Adrenal gland (tissue), 12 donors: ENCODE results near the gene TAF4. TPM values are rescaled to one million over a fixed set of nuclear protein-coding genes. Genes with fewer than 3 reads are reported as not detected.
"Not testable (repeated sequence)": the region's sequence is repeated elsewhere in the genome, so short reads cannot be mapped to it uniquely, and the experiment has no call there.

Experiments used
- DNase-seq, 7 donors: peaks; one replicate each; pipeline ENCODE4 v3.0.0-alpha.2; 2019 to 2020
- H3K27ac ChIP-seq, 5 donors: fragments of 200-600 bp; sonication (generic) in 4 of 5; 1 replicate in 3 of 5; 2 replicates in 2 of 5; pipeline versions ENCODE4 v1.5.1 to v1.8.0; 2016 to 2020; ENCODE audit warnings: mild to moderate bottlenecking in 1 of 5
- H3K27me3 ChIP-seq: fragments of 200-600 bp; 2 replicates; pipeline ENCODE4 v1.8.0; 2021
- H3K36me3 ChIP-seq, 2 donors: fragments of 200-600 bp; replicated peaks in 1 of 2; 1 replicate in 1 of 2; 2 replicates in 1 of 2; pipeline versions ENCODE4 v1.5.1 to v1.8.0; 2018 to 2022
- H3K4me1 ChIP-seq, 2 donors: fragments of 200-600 bp; replicated peaks in 1 of 2; 1 replicate in 1 of 2; 2 replicates in 1 of 2; pipeline versions ENCODE4 v1.5.1 to v1.8.0; 2018 to 2021
- H3K4me3 ChIP-seq, 4 donors: fragments of 200-600 bp; sonication (generic) in 3 of 4; one replicate each; pipeline ENCODE4 v1.5.1; 2016 to 2018
- H3K9me3 ChIP-seq, 3 donors: fragments of 200-600 bp; sonication (generic) in 1 of 3; replicated peaks in 1 of 3; 1 replicate in 2 of 3; 2 replicates in 1 of 3; pipeline versions ENCODE4 v1.5.1 to v1.8.0; 2016 to 2021
- CTCF ChIP-seq, 6 experiments: fragments of 450-650 bp in 4 of 6; fragments of 200-600 bp in 2 of 6; sonication (generic) in 1 of 6; IDR thresholded peaks; 1 replicate in 5 of 6; 2 replicates in 1 of 6; pipeline versions ENCODE4 v1.5.1 to v1.8.0; 2016 to 2021; ENCODE audit warnings: antibody characterized with exemption in 6 of 6, mild to moderate bottlenecking in 2 of 6, moderate library complexity in 1 of 6
- POLR2A ChIP-seq, 2 donors: fragments of 450-650 bp; IDR thresholded peaks; one replicate each; pipeline ENCODE4 v1.6.1; 2017; ENCODE audit warnings: antibody characterized with exemption in 2 of 2, mild to moderate bottlenecking in 2 of 2, moderate library complexity in 1 of 2
- WGBS, 4 donors: extraction: QIAGEN DNeasy Blood & Tissue Kit in 2 of 4; methylation state at CpG; one replicate each; pipeline versions ENCODE4 v1.1.5 to v1.1.7; 2013 to 2017; 5-methylcytosine and 5-hydroxymethylcytosine counted together
- intact Hi-C, 2 donors: fragments of 100-400 bp; cut with DNase I; formaldehyde crosslinking; loops; one replicate each; pipeline versions ENCODE4 v1.14.1 to v1.15.0; 2022 to 2023
- polyA plus RNA-seq, 3 donors: library from polyadenylated mRNA; stranded (reverse); fragments of 200-250 nt in 2 of 3; fragments of 350-450 nt in 1 of 3; fragmentation: Illumina TruSeq in 1 of 3; extraction: RNeasy Lipid Tissue Mini Kit (QIAGEN cat#74804) in 1 of 3; gene quantifications; one replicate each; pipeline ENCODE4 v1.2.3, GENCODE V29; 2013 to 2014
- total RNA-seq, 9 donors: library from RNA; depleted of rRNA in 4 of 9; stranded (reverse); fragments of >200 nt in 4 of 9; fragments of 120-200 nt in 1 of 9; fragmentation: NEBNext Ultra II Directional in 1 of 9; extraction: Animal tissue kit (Norgen Biotek cat#: 25700) in 1 of 9; gene quantifications; one replicate each; pipeline versions ENCODE4 v1.1.0 to v1.2.4, GENCODE V29; 2013 to 2023
- donor health status: healthy with polysubstance abuse.
- donor health status: Bipolar disorder and iron deficiency.
- donor health status: DM: yes; HTN: yes; CAD: no.
- donor health status: DM: no; HTN: no; CAD: no.
- donor health status: DM: no; HTN: no; CAD: no.
- donor health status: DM: yes; HTN: yes; CAD: no.

The TAF4 gene
- total and polyA plus RNA-seq, 12 donors = 5.2 to 30.9 (median 14.8) TPM

GRCh38 chr20:62088258-62089127 is 22.8 kb upstream of the TAF4 start:
- Histone ChIP-seq H3K9me3 (no peaks in the 10 kb centered on the region), H3K27me3 (no peaks in the 10 kb centered on the region), H3K36me3 (no peaks in the 10 kb centered on the region), H3K4me3 (no peak overlapping the region), H3K4me1 (no peaks in the 10 kb centered on the region), H3K27ac (no peak overlapping the region)
- intact Hi-C loops = no loop called here
- DNase-seq = peak in 1 of 7 donors; percentile 40
- TF ChIP-seq POLR2A (IDR thresholded peaks at IDR 0.05) (no peak), CTCF (IDR thresholded peaks at IDR 0.05) (no peak)
- WGBS, 4 donors = 56 to 65% (median 62%) methylated on average over 15 of the region's 15 CpGs

DNA sequence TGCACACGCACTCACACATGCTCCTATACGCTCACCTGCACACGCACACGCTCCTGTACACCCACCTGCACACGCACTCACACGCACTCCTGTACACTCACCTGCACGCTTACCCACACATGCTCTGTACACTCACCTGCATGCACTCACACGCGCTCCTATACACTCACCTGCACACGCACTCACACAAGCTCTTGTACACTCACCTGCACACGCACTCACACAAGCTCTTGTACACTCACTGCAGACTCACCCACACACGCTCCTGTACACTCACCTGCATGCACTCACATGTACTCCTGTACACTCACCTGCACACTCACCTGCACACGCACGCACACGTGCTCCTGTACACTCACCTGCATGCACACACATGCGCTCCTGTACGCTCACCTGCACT is 22.0 kb upstream of the TAF4 start:
- no peak overlapping the region for H3K4me3 ChIP-seq
- intact Hi-C loops = no loop called here
- H3K9me3 ChIP-seq = no peaks in the 10 kb centered on the region
- WGBS, 4 donors = 86 to 91% (median 88%) methylated on average over 17 of the region's 17 CpGs
- no peak for DNase-seq
- no peaks in the 10 kb centered on the region for H3K4me1 ChIP-seq
- H3K27ac ChIP-seq = no peak overlapping the region
- no peaks in the 10 kb centered on the region for H3K36me3 ChIP-seq
- H3K27me3 ChIP-seq = no peaks in the 10 kb centered on the region
- no peak for TF ChIP-seq POLR2A (IDR thresholded peaks at IDR 0.05)
- no peak for TF ChIP-seq CTCF (IDR thresholded peaks at IDR 0.05)

GRCh38 chr20:62087227-62087626 is 21.5 kb upstream of the TAF4 start:
- 35 to 50% (median 42%) methylated on average over 11 of the region's 11 CpGs for WGBS, 4 donors
- no peaks in the 10 kb centered on the region for H3K4me1 ChIP-seq
- intact Hi-C loops = no loop called here

GRCh38 chr20:62085206-62085605 is 19.5 kb upstream of the TAF4 start:
- Histone ChIP-seq H3K27me3 (no peaks in the 10 kb centered on the region), H3K9me3 (no peaks in the 10 kb centered on the region), H3K27ac (no peak overlapping the region), H3K4me3 (no peak overlapping the region), H3K36me3 (no peaks in the 10 kb centered on the region), H3K4me1 (no peaks in the 10 kb centered on the region)
- intact Hi-C loops = no loop called here
- no peak for TF ChIP-seq POLR2A (IDR thresholded peaks at IDR 0.05)
- WGBS, 4 donors = 62 to 76% (median 73%) methylated on average over 4 to 9 of the region's 9 CpGs
- DNase-seq = no peak

More at GRCh38 chr20:62087227-62087626, 21.5 kb upstream of the TAF4 start:
- H3K9me3 ChIP-seq = no peaks in the 10 kb centered on the region
- H3K4me3 ChIP-seq = no peak overlapping the region
- no peaks in the 10 kb centered on the region for H3K36me3 ChIP-seq
- no peak for DNase-seq
- no peak overlapping the region for H3K27ac ChIP-seq
- no peak for TF ChIP-seq CTCF (IDR thresholded peaks at IDR 0.05)
- TF ChIP-seq POLR2A (IDR thresholded peaks at IDR 0.05) = no peak
- H3K27me3 ChIP-seq = no peaks in the 10 kb centered on the region

DNA sequence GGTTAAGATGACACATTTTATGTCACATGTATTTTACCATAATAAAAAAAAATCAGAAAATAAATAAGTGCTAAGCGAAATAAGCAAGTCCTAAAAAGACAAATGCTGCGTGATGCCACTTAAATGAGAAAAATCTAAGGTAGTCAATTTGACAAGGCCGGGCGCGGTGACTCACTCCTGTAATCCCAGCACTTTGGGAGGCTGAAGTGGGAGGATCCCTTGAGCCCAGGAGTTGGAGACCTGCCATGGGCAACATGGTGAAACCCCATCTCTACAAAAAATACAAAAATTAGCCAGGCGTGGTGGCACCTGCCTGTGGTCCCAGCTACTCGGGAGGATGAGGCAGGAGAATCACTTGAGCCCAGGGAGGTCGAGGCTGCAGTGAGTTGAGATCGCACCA is 18.5 kb upstream of the TAF4 start:
- H3K9me3 ChIP-seq, H3K27ac ChIP-seq, DNase-seq, H3K36me3 ChIP-seq, intact Hi-C loops, H3K27me3 ChIP-seq, H3K4me1 ChIP-seq, H3K4me3 ChIP-seq: not testable (repeated sequence)
- 89 to 96% (median 91%) methylated on average over 9 of the region's 9 CpGs for WGBS, 4 donors
